K562 (cell line): Measurements from ENCODE around the gene TXN2. TPM values are rescaled to one million over a fixed set of nuclear protein-coding genes. Genes with fewer than 3 reads are reported as not detected.

Experiments
- BRF1 ChIP-seq: IDR thresholded peaks from 3 replicates; pipeline ENCODE4 v1.6.1; 2011; ENCODE audit warnings: borderline replicate concordance, mild to moderate bottlenecking; ENCODE audit not compliant: insufficient read length; ENCODE audit errors: extremely low read depth
- CBFB ChIP-seq: sonication (generic); formaldehyde crosslinking; IDR thresholded peaks from 2 replicates; pipeline ENCODE4 v1.4.0; 2020; ENCODE audit warnings: mild to moderate bottlenecking, missing genetic modification reagents
- DIDO1 ChIP-seq: fragments of 450-650 bp; IDR thresholded peaks from 2 replicates; pipeline ENCODE4 v1.6.1; 2016; ENCODE audit warnings: low read depth, missing biosample characterization, missing genetic modification characterization
- EGR1 ChIP-seq: fragments of 450-650 bp; conservative IDR thresholded peaks from 2 replicates; pipeline ENCODE4 v1.6.1; 2017; ENCODE audit warnings: mild to moderate bottlenecking
- HEY1 ChIP-seq: fragments of 250-450 bp; sonication (Bioruptor Pico); IDR thresholded peaks from 2 replicates; pipeline ENCODE4 v1.5.0; 2020; ENCODE audit warnings: mild to moderate bottlenecking, moderate library complexity, borderline replicate concordance
- HMGN3 ChIP-seq: IDR thresholded peaks from 2 replicates; pipeline ENCODE4 v1.6.1; 2011; ENCODE audit warnings: borderline replicate concordance, low read depth, mild to moderate bottlenecking, mixed read lengths, low read length; ENCODE audit not compliant: insufficient read length; ENCODE audit errors: extremely low read depth
- HOXB6 ChIP-seq: fragments of 250-450 bp; sonication (Bioruptor Pico); IDR thresholded peaks from 2 replicates; pipeline ENCODE4 v1.5.1; 2022; ENCODE audit warnings: mild to moderate bottlenecking, borderline replicate concordance
- LEF1 ChIP-seq: fragments of 450-650 bp; IDR thresholded peaks from 2 replicates; pipeline ENCODE4 v1.6.1; 2016; ENCODE audit warnings: mild to moderate bottlenecking
- PHF20 ChIP-seq: fragments of 450-650 bp; IDR thresholded peaks from 2 replicates; pipeline ENCODE4 v1.6.1; 2018; ENCODE audit not compliant: partially characterized antibody
- POLR2G ChIP-seq: fragments of 200-400 bp; formaldehyde crosslinking; IDR thresholded peaks from 2 replicates; pipeline ENCODE4 v1.6.1; 2017; ENCODE audit warnings: low read depth, mild to moderate bottlenecking, antibody characterized with exemption, low read length, moderate library complexity
- RAD21 ChIP-seq, 2 experiments: fragments of 250-450 bp in 1 of 2; fragments of 450-650 bp in 1 of 2; sonication (Bioruptor Pico) in 1 of 2; formaldehyde crosslinking in 1 of 2; IDR thresholded peaks in 1 of 2; conservative IDR thresholded peaks in 1 of 2; 2 replicates each; pipeline versions ENCODE4 v1.4.0 to v1.8.0; 2020 to 2022; ENCODE audit warnings: mild to moderate bottlenecking in 2 of 2, moderate library complexity in 1 of 2
- RNF2 ChIP-seq: sonication (generic); IDR thresholded peaks from 2 replicates; pipeline ENCODE4 v1.6.1; 2016
- SAFB ChIP-seq: fragments of 200-400 bp; formaldehyde crosslinking; IDR thresholded peaks from 2 replicates; pipeline ENCODE4 v1.6.1; 2017; ENCODE audit warnings: low read depth, low read length, borderline replicate concordance
- SIN3A ChIP-seq, 2 experiments: fragments of 150-350 bp in 1 of 2; IDR thresholded peaks; 2 replicates each; pipeline ENCODE4 v1.6.1; 2011 to 2016; ENCODE audit warnings: borderline replicate concordance in 2 of 2, low read depth in 2 of 2, low read length in 2 of 2, mild to moderate bottlenecking in 2 of 2, moderate library complexity in 2 of 2; ENCODE audit not compliant: control insufficient read depth in 1 of 2
- SRSF1 ChIP-seq: fragments of 200-400 bp; formaldehyde crosslinking; IDR thresholded peaks from 2 replicates; pipeline ENCODE4 v1.6.1; 2017; ENCODE audit warnings: mild to moderate bottlenecking, low read depth, low read length, moderate library complexity
- STAG1 ChIP-seq: sonication (generic); formaldehyde crosslinking; IDR thresholded peaks from 2 replicates; pipeline ENCODE4 v1.5.0; 2020; ENCODE audit warnings: missing genetic modification reagents, borderline replicate concordance
- XRCC5 ChIP-seq: fragments of 200-400 bp; formaldehyde crosslinking; IDR thresholded peaks from 2 replicates; pipeline ENCODE4 v1.6.1; 2017; ENCODE audit warnings: low read depth, mild to moderate bottlenecking, low read length
- ZNF197 ChIP-seq: fragments of 200-800 bp; sonication (Bioruptor generic); IDR thresholded peaks from 2 replicates; pipeline ENCODE4 v1.6.1; 2016; ENCODE audit warnings: low read depth, missing genetic modification characterization, missing compliant biosample characterization
- ZNF395 ChIP-seq: fragments of 200-800 bp; sonication (Bioruptor generic); IDR thresholded peaks from 2 replicates; pipeline ENCODE4 v1.6.1; 2017; ENCODE audit warnings: missing genetic modification characterization, missing compliant biosample characterization
- ZNF436 ChIP-seq: fragments of 250-450, 450-650 bp; sonication (Bioruptor Pico); formaldehyde crosslinking; IDR thresholded peaks from 2 replicates; pipeline ENCODE4 v1.7.0; 2020; ENCODE audit warnings: mild to moderate bottlenecking
- polyA plus RNA-seq, 8 experiments: library from polyadenylated mRNA; depleted of rRNA in 4 of 8; stranded (reverse) in 5 of 8; unstranded in 3 of 8; fragments of >200 nt; fragmentation: Nextera tagmentation in 2 of 8; fragmentation: Illumina TruSeq in 1 of 8; extraction: Ambion mirVana in 2 of 8; extraction: Trizol in 1 of 8; gene quantifications; 2 replicates each; pipeline versions ENCODE4 v1.2.1 to v1.2.3, GENCODE V29; 2011 to 2014; ENCODE audit warnings: inconsistent platforms in 1 of 8, missing spikeins in 1 of 8
- total RNA-seq, 7 experiments: library from RNA; depleted of rRNA in 6 of 7; stranded (reverse); fragments of >200 nt in 6 of 7; fragmentation: Illumina TruSeq in 2 of 7; extraction: Trizol in 2 of 7; gene quantifications; 2 replicates each; pipeline versions ENCODE4 v1.2.1 to v1.2.3, GENCODE V29; 2011 to 2021; ENCODE audit warnings: low replicate concordance in 1 of 7
- TF ChIP-seq, protein P1 (sequence below): fragments of 450-650 bp; IDR thresholded peaks from 2 replicates; pipeline ENCODE4 v1.7.1; 2018; ENCODE audit warnings: mild to moderate bottlenecking, low read depth; ENCODE audit not compliant: partially characterized antibody

Gene TXN2
- total and polyA plus RNA-seq, 9 of the 15 experiments (the other 6 are each of a cell fraction or from before 2014, with no cell fraction given), result 48.5 to 399 (median 118) TPM

DNA sequence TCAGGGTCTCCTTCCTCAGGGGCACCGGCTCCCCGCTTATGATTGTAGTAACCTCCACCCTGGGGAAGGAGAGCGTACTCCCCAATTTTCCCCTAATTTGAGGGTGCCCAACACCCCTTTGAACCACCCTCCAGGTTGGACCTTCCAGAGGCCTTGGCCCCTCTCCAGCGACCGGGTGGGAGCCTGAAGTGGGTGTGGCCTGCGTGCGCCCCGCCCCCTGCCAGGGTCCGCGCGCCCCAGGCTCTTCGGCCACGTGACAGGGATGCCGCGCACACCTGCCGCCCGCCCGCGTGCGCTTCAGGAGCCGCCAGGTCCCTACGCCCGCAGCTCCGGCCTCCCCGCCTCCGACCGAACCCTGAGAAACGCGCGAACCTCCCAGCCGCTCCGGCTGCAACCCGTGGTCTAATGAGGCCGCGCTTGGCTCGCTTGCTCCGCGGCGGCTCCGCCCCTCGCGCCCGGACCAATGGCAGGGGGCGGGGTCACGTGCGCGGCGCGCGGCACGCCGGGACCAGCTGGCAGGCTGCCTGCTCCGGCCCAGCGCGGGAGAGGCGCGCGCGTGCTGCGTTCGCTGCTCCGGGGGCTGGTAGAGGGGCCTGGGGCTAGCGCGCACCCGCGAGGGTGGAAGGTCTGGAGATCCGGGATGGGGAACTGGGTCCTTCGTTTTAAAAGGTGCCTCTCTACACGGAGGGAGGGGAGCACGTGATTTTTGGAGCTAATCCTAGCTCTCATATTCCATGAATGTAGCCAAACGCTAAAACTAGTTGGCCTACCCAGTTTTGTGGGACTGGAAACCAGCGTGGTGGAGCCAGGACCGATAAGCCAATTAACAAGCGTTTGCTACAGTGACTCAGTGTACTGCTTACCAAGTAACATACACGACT is 25.4 kb upstream of the TXN2 start, which contains the start of gene FOXRED2 (continued):
- TF ChIP-seq ZNF395 (CRISPR knock-in tag) (peak; percentile 89), STAG1 (CRISPR knock-in tag) (no peak), SIN3A (IDR thresholded peaks at IDR 0.05; ENCODE audit: borderline replicate concordance in 2 of 2, control insufficient read depth in 1 of 2, low read depth in 2 of 2, low read length in 2 of 2) (peak in 1 of 2 experiments; percentile 56; a peak in 1 of 4 replicates), ZNF197 (CRISPR knock-in tag) (no peak), POLR2G (peak; percentile 95), SAFB (no peak), HMGN3 (peak; percentile 76), LEF1 (no peak), CBFB (CRISPR knock-in tag) (no peak), DIDO1 (tag) (no peak), BRF1 (no peak), HEY1 (no peak), RNF2 (no peak; the same call in 1 of the 2 replicates), XRCC5 (no peak), ZNF436 (CRISPR knock-in tag) (no peak), RAD21 (CRISPR knock-in tag; conservative IDR thresholded peaks at IDR 0.05 in 1 of 2, IDR thresholded peaks at IDR 0.05 in 1 of 2) (no peak), PHF20 (peak; percentile 29), SRSF1 (no peak), HOXB6 (CRISPR knock-in tag) (no peak), EGR1 (no peak; the same call in 1 of the 2 replicates)
- TF ChIP-seq, protein P1, sequence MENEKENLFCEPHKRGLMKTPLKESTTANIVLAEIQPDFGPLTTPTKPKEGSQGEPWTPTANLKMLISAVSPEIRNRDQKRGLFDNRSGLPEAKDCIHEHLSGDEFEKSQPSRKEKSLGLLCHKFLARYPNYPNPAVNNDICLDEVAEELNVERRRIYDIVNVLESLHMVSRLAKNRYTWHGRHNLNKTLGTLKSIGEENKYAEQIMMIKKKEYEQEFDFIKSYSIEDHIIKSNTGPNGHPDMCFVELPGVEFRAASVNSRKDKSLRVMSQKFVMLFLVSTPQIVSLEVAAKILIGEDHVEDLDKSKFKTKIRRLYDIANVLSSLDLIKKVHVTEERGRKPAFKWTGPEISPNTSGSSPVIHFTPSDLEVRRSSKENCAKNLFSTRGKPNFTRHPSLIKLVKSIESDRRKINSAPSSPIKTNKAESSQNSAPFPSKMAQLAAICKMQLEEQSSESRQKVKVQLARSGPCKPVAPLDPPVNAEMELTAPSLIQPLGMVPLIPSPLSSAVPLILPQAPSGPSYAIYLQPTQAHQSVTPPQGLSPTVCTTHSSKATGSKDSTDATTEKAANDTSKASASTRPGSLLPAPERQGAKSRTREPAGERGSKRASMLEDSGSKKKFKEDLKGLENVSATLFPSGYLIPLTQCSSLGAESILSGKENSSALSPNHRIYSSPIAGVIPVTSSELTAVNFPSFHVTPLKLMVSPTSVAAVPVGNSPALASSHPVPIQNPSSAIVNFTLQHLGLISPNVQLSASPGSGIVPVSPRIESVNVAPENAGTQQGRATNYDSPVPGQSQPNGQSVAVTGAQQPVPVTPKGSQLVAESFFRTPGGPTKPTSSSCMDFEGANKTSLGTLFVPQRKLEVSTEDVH, result peak; percentile 53
